ENCODE measurements around the gene LRRC18.

DNA sequence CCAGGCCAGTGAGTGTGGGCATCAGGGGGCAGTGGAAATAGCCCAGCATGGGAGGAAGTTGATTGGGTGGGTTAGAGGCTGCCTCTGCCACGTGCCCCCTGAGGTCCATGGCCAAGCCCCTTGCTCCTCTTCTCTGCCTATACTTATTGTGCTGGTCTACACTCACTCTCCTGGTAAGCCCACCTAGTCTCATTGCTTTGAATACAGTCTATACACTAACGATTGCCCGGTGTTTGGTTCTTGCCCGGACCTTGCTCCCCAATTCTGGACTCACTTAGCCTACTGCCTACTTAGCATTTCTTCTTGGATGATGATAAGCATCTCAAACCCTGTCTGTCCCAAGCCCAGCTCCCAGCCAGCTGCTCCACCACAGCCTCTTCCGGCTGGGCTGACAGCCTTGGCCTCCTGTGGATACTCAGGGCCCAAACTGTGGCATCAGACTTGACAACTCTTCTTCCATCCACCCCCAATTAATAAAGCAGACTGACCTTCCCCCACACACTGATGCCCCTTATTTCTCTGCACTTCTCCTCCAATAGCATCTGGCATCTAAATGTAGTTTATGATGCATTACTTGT lies 10.1 kb downstream of the LRRC18 start:
- TF ChIP-seq, protein P1, sequence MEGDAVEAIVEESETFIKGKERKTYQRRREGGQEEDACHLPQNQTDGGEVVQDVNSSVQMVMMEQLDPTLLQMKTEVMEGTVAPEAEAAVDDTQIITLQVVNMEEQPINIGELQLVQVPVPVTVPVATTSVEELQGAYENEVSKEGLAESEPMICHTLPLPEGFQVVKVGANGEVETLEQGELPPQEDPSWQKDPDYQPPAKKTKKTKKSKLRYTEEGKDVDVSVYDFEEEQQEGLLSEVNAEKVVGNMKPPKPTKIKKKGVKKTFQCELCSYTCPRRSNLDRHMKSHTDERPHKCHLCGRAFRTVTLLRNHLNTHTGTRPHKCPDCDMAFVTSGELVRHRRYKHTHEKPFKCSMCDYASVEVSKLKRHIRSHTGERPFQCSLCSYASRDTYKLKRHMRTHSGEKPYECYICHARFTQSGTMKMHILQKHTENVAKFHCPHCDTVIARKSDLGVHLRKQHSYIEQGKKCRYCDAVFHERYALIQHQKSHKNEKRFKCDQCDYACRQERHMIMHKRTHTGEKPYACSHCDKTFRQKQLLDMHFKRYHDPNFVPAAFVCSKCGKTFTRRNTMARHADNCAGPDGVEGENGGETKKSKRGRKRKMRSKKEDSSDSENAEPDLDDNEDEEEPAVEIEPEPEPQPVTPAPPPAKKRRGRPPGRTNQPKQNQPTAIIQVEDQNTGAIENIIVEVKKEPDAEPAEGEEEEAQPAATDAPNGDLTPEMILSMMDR (IDR thresholded peaks at IDR 0.05; ENCODE audit: low read depth, low read length) = no peak
- TF ChIP-seq POLR2A (IDR thresholded peaks at IDR 0.05; ENCODE audit: extremely low read depth, insufficient read length) (no peak), MYC (IDR thresholded peaks at IDR 0.05; ENCODE audit: low read depth, low read length) (no peak)
- TF ChIP-seq, protein P2, sequence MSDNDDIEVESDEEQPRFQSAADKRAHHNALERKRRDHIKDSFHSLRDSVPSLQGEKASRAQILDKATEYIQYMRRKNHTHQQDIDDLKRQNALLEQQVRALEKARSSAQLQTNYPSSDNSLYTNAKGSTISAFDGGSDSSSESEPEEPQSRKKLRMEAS (IDR thresholded peaks at IDR 0.05; ENCODE audit: low read depth, low read length) = no peak

Measured in NB4 (cell line).